Mucosa of stomach (tissue), 1 donor: ENCODE data around the gene C4orf54.

Source experiments
- H3K27me3 ChIP-seq: one replicate; pipeline ENCODE4 v1.7.0; 2013; ENCODE audit warnings: mild to moderate bottlenecking, low read length; ENCODE audit not compliant: control insufficient read depth, insufficient read depth
- H3K36me3 ChIP-seq: one replicate; pipeline ENCODE4 v1.7.0; 2013; ENCODE audit warnings: low read length; ENCODE audit not compliant: control insufficient read depth, insufficient read depth
- H3K4me1 ChIP-seq: one replicate; pipeline ENCODE4 v1.7.0; 2013; ENCODE audit warnings: mild to moderate bottlenecking, low read length; ENCODE audit not compliant: control insufficient read depth, insufficient read depth
- H3K4me3 ChIP-seq: one replicate; pipeline ENCODE4 v1.7.0; 2013; ENCODE audit warnings: low read length
- H3K9ac ChIP-seq: one replicate; pipeline ENCODE4 v1.7.0; 2013; ENCODE audit warnings: mild to moderate bottlenecking, low read length, moderate library complexity
- H3K9me3 ChIP-seq: one replicate; pipeline ENCODE4 v1.7.0; 2013; ENCODE audit warnings: mild to moderate bottlenecking, low read length, moderate library complexity; ENCODE audit not compliant: control insufficient read depth
- donor health status: Pancreatic carcinoma.

Gene C4orf54

DNA sequence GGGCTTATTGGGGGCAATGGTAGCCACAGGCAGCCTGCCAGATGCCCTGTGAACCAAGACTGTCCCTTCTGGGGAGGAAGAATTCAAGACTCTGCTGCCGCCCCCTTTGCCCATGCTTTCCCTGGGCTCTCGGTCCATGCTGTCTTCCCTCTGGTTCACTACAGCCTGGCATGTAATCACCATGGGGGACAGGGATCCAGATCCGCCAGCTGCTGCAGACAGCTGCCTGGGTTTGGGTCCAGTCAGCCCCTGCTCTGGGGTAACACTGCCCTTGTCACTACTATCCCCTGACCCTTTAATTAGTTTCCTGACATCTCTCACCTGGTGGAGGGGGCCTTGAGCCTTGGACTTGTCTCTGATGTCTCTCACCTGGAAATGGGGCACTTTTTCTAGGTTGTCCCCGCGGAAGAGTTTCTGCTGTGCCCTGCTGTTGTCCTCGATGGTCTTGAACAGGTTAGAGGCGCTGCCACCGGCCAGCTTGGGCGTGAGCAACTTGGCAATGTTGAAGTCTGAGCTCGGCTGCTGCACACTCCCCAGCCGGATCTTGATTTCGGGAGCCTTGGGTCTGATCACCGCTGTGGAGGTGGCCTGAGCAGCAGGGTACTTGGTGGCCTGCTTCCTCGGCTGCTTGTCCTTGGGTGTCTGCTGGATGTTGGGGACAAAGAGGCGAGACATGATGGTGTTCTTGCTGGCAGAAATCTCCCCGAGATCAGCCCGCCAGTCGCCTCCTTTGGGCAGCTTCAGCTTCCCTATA is 6.4 kb downstream of the C4orf54 start:
- Histone ChIP-seq H3K9ac (no peak overlapping the region), H3K27me3 (no peaks in the 10 kb centered on the region), H3K4me3 (no peak overlapping the region), H3K36me3 (no peaks in the 10 kb centered on the region), H3K4me1 (no peaks in the 10 kb centered on the region), H3K9me3 (no peaks in the 10 kb centered on the region)

DNA sequence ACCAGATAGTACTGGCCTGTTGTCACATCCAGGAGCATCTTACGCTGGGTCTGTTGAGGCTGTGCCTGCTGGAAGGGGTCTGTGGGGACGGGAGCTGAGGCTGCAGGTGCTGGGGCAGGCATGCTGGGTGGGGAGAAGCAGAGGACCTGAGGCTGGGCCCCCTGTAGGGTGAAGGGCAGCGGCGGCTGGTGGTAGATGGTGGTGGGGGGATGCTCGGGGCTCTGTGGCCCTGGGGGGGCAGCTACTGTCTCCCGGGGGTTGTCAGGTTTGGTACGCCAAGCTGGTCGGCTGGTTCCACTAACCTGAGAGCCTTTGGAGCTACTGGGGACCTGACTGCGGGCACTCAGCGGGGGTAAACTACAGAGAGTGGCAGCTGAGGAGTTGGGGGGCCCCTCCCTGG is 7.8 kb downstream of the C4orf54 start:
- H3K9ac ChIP-seq: no peak overlapping the region
- H3K4me3 ChIP-seq: no peak overlapping the region
- no peaks in the 10 kb centered on the region for H3K36me3 ChIP-seq
- H3K9me3 ChIP-seq: no peaks in the 10 kb centered on the region
- no peaks in the 10 kb centered on the region for H3K4me1 ChIP-seq
- H3K27me3 ChIP-seq: no peaks in the 10 kb centered on the region

DNA sequence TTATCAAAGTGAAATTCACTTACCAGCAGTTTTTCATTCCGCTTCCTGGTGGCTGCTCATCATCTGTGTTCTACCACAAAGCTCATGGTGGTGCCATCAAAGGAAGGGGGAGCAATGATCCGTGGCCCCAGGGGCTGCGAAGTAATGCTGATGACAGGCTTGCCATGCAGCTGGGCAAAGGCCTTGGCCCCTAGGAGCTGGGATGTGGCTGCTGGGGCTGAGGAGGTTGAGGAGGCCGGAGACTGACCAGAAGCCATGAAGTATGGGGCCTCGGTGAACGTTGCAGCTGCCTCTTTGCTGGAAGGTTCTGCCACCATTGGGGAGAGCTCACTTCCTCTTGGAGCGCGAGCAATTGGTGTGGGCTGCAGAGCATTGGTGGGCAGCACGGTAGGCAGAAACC is 8.4 kb downstream of the C4orf54 start:
- Histone ChIP-seq H3K4me3 (no peak overlapping the region), H3K9ac (no peak overlapping the region), H3K9me3 (no peaks in the 10 kb centered on the region), H3K36me3 (no peaks in the 10 kb centered on the region), H3K4me1 (no peaks in the 10 kb centered on the region), H3K27me3 (no peaks in the 10 kb centered on the region)

DNA sequence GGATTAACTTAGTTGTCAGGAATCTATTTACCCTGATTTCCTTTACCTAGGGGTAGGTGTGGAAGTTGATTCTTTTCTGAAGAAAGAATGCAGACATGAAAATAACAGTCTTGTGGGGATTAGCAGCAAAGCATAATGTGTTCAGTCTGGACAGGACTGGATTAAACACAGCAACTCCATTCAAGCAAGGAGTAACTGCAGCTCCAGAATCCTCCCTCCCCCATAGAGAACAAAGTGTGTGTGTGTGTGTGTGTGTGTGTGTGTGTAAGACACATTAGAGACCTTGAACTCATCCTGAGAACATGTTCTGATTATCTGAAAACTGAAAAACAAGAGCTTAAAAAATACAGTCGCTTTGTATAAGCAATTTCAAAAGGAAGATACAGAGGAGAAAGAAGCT is 9.3 kb downstream of the C4orf54 start:
- H3K27me3 ChIP-seq: no peaks in the 10 kb centered on the region
- no peak overlapping the region for H3K9ac ChIP-seq
- H3K4me3 ChIP-seq: no peak overlapping the region
- no peaks in the 10 kb centered on the region for H3K4me1 ChIP-seq
- no peaks in the 10 kb centered on the region for H3K36me3 ChIP-seq
- H3K9me3 ChIP-seq: no peaks in the 10 kb centered on the region

DNA sequence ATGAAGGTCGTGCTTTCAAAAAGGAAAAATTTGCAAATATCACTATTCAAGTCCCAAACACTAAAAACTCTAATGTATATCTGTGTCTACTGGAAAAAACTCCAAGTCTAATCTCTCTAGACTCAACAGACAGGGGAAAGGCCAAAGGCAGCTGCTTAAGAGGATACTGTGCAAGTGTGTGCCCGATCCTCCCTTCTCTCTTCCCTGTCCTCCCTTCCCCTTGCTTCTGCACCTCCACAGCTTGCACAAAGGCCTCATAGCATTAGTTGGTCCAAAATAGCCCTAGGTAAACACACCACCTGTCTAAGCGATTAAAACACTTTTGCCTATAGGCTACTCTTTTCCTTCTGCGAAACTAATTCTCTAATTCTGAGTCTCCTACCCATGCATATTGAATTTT is 10.6 kb downstream of the C4orf54 start:
- Histone ChIP-seq H3K9ac (no peak overlapping the region), H3K36me3 (no peaks in the 10 kb centered on the region), H3K4me1 (no peaks in the 10 kb centered on the region), H3K27me3 (no peaks in the 10 kb centered on the region), H3K4me3 (no peak overlapping the region), H3K9me3 (no peaks in the 10 kb centered on the region)

DNA sequence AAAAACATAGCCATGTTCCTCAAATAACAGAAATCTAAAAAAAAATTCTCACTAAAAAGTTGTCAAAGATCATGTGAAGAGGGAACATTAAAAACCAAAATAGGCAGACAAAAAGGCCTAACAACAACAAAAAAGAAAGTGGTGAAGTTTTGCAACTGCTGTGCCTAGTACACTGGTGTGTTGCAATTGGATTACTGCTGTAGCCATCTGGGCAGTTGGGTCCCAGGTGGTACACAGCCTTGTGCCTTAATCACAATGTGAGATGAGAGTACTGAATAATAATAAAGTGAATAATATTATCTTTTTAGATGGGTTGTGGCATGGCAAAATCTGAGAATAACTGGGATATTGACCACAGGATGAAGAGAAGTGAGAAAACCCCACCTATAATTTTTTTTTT is 12.0 kb downstream of the C4orf54 start:
- no peaks in the 10 kb centered on the region for H3K4me1 ChIP-seq
- H3K9ac ChIP-seq: no peak overlapping the region
- no peak overlapping the region for H3K4me3 ChIP-seq
- no peaks in the 10 kb centered on the region for H3K9me3 ChIP-seq
- H3K36me3 ChIP-seq: no peaks in the 10 kb centered on the region
- no peaks in the 10 kb centered on the region for H3K27me3 ChIP-seq

DNA sequence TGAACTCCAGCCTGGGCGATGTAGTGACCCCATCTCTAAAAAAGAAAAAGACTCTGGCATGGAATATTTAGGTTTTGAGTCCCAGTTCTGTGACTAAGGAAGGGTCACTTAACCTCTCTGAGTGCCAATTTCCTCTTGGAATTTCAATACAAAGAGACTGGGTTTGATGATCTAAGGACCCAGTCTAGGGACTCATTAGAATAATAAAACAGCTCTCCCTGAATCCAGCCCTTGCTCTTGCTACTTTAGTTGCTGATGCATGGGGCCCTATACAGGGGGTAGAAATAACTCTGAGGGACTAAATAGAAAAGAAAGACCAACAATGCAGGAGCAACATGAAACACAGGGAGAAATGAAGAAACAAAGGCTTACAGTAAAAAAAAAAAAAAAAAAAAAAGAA is 12.6 kb downstream of the C4orf54 start:
- no peaks in the 10 kb centered on the region for H3K9me3 ChIP-seq
- H3K4me1 ChIP-seq: no peaks in the 10 kb centered on the region
- no peak overlapping the region for H3K9ac ChIP-seq
- no peaks in the 10 kb centered on the region for H3K27me3 ChIP-seq
- H3K4me3 ChIP-seq: no peak overlapping the region
- H3K36me3 ChIP-seq: no peaks in the 10 kb centered on the region

DNA sequence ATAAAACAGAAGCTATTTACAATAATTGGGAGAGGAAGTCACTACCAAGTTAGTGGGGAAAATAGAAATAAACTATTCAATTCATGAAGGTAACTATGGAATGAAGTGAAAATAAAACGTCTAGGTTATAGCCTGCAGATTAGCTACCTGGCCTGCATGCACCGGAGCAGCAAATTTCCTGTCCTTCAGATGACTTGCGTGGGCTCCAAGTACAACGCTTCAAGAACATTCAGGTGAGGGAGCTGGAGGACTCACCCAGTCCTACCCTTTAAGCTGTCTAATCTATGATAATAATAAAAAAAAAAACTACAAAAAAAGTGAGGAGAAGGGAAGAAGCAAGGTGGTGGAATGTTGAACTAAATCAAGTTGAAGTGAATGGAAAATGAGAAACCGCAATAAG is 13.2 kb downstream of the C4orf54 start:
- Histone ChIP-seq H3K9me3 (no peaks in the 10 kb centered on the region), H3K36me3 (no peaks in the 10 kb centered on the region), H3K4me1 (no peaks in the 10 kb centered on the region), H3K9ac (no peak overlapping the region), H3K27me3 (no peaks in the 10 kb centered on the region), H3K4me3 (no peak overlapping the region)

DNA sequence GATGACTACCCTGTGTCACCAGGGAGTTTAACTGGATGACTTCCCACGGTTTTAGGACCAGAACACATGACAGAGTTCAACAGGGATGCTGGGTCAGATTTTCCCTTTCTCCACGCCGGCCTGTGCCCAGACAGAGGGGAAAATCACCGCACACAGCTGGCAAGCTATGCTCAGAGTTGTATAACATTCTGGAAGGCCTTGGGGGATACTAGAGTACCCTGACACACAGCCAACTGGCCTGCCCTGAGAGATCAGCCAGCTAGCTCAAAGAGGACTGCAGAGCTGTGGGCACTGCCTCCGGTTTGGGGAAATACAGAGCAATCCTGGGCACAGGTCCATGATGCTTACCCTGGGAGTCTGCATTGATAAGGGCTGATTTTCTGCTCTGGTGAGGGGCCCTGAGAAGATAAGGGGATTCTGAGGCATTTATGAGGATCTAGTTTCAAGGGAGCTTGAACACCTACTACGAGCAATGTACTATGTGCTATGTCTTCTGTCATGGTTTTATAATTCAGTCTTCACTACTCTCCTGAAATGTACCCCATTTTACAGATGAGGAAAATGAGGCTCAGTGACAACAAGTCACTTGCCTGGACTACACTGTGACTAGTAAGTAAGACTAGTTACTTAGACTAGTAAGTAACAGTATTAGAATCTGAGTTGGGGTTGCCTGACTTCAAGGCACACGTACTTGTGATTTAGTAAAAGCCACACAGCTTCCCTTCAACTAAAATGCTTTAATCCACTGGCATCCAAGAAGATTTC is 14.7 kb downstream of the C4orf54 start:
- Histone ChIP-seq H3K9ac (no peak overlapping the region), H3K4me3 (no peak overlapping the region), H3K4me1 (no peaks in the 10 kb centered on the region), H3K27me3 (no peaks in the 10 kb centered on the region), H3K36me3 (no peaks in the 10 kb centered on the region), H3K9me3 (no peaks in the 10 kb centered on the region)

DNA sequence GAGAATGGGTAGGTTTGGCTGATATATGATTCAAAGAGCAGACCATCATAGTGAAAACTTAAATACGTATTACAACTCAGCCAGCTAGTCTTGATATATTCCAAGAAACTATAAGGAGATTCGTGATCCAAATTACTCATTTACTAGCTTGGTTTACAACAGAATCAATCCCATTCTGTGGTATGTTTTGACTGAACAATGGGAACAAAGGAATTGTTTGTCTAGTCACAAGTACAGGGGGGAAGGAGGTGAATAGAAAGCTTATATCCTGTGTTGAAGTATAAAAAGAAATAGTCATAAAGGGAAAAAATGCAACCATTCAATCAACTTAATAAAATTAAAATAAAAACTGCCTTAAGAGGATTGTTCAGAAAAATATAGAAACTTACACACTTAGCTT is 17.0 kb downstream of the C4orf54 start:
- no peaks in the 10 kb centered on the region for H3K9me3 ChIP-seq
- H3K4me1 ChIP-seq: no peaks in the 10 kb centered on the region

DNA sequence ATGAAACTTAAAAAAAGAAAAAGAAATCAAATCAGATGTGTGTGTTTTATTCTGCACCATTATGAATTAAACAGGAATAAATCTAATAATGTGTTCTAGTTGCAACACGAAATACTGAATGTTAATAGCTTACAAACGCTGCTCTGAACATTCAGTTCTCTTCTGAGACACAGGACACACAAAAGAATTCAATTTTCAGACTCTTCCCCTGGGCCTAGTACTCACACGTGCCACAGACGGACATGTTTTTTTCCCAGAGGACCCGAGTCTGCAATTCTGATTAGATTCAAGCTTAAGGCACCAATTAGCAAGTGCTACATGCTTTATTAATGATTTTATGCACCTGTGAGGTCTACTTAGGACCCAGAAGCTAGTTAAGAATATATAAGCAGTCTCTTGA is 20.5 kb downstream of the C4orf54 start:
- Histone ChIP-seq H3K9ac (no peak overlapping the region), H3K4me3 (no peak overlapping the region), H3K27me3 (no peaks in the 10 kb centered on the region), H3K36me3 (no peaks in the 10 kb centered on the region), H3K9me3 (no peaks in the 10 kb centered on the region), H3K4me1 (no peaks in the 10 kb centered on the region)

More for the DNA sequence above, 17.0 kb downstream of the C4orf54 start:
- no peak overlapping the region for H3K4me3 ChIP-seq
- no peaks in the 10 kb centered on the region for H3K27me3 ChIP-seq
- no peaks in the 10 kb centered on the region for H3K36me3 ChIP-seq
- H3K9ac ChIP-seq: no peak overlapping the region

DNA sequence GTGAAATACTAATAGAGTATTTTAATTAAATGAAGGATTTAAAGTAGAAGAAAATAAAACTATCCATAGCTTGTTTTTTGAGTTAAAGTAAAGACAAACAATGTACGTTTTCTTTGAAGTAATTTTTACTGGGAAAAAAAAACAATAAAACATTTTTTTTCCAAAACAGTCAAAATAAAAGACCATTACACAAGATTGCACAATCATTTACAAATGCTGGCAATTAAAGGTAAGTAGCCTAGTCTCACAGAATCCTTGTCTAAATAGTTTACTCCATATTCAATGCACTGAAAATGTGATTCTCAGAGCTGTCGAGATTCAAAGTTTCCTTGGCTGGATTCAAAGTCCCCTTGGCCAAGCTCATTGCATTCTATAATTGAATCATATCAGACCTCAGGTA is 21.2 kb downstream of the C4orf54 start:
- Histone ChIP-seq H3K9ac (no peak overlapping the region), H3K4me3 (no peak overlapping the region), H3K36me3 (no peaks in the 10 kb centered on the region), H3K9me3 (no peaks in the 10 kb centered on the region), H3K4me1 (no peaks in the 10 kb centered on the region), H3K27me3 (no peaks in the 10 kb centered on the region)
